Endothelial cell of umbilical vein (primary cell): Measurements from ENCODE around the gene EMCN. TPM values are rescaled to one million over a fixed set of nuclear protein-coding genes. Genes with fewer than 3 reads are reported as not detected.

Experiments
- BruUV-seq: library from RNA; stranded (reverse); fragments of 400-500 nt; replicated peaks from 2 replicates; lab custom pipeline; 2021; lab: Mats Ljungman, UMichigan
- CTCF ChIA-PET: fragments of 300-600, 350-600 bp; sonication (Branson Sonifier 250); formaldehyde crosslinking; loops from one replicate; lab custom pipeline; 2021; ENCODE audit warnings: antibody characterized with exemption, inconsistent platforms; lab: Charles Lee
- POLR2A ChIA-PET: fragments of 300-600, 350-600 bp; sonication (Branson Sonifier 250); formaldehyde crosslinking; loops from one replicate; lab custom pipeline; 2021; ENCODE audit warnings: antibody characterized with exemption, inconsistent platforms; lab: Charles Lee
- DNase-seq: peaks from one replicate; pipeline ENCODE4 v3.0.0-alpha.2; 2011; ENCODE audit warnings: low read depth, low spot score
- FAIRE-seq: peaks from 2 replicates; lab custom pipeline; 2011; peaks lifted over from hg19 to GRCh38; lab: Jason Lieb, UNC
- H2AFZ ChIP-seq: 2 replicates; pipeline ENCODE4 v1.6.0; 2012; ENCODE audit warnings: low read depth, low read length, control low read depth, inconsistent platforms
- H3K27ac ChIP-seq: 2 replicates; pipeline ENCODE4 v1.5.1; 2011; ENCODE audit warnings: low read depth, mild to moderate bottlenecking, control low read depth, low read length, moderate library complexity; ENCODE audit not compliant: insufficient read depth
- H3K27me3 ChIP-seq, 2 experiments: 2 replicates each; pipeline versions ENCODE4 v1.6.0 to v1.6.1; 2011; ENCODE audit warnings: low read length in 2 of 2, mixed read lengths in 1 of 2; ENCODE audit not compliant: control insufficient read depth in 2 of 2, insufficient read depth in 2 of 2
- H3K36me3 ChIP-seq, 2 experiments: 2 replicates in 1 of 2; 3 replicates in 1 of 2; pipeline ENCODE4 v1.5.1; 2011; ENCODE audit warnings: low read length in 2 of 2, mild to moderate bottlenecking in 1 of 2, moderate library complexity in 1 of 2; ENCODE audit not compliant: control insufficient read depth in 2 of 2, insufficient read depth in 2 of 2; ENCODE audit errors: extremely low read depth in 1 of 2
- H3K4me1 ChIP-seq: 3 replicates; pipeline ENCODE4 v1.5.1; 2011; ENCODE audit warnings: mild to moderate bottlenecking, low read length; ENCODE audit not compliant: control insufficient read depth, insufficient read depth; ENCODE audit errors: extremely low read depth
- H3K4me2 ChIP-seq: 2 replicates; pipeline ENCODE4 v1.6.1; 2011; ENCODE audit warnings: low read length, control low read depth, mixed read lengths; ENCODE audit not compliant: insufficient read depth
- H3K4me3 ChIP-seq, 3 experiments: fragments of 200-600 bp in 1 of 3; sonication (generic), shearing (Covaris generic) in 1 of 3; replicated peaks in 1 of 3; 2 replicates each; pipeline ENCODE4 v1.5.1; 2011 to 2016; ENCODE audit warnings: control low read depth in 3 of 3, low read length in 3 of 3, mild to moderate bottlenecking in 2 of 3, inconsistent platforms in 1 of 3, low read depth in 1 of 3, moderate library complexity in 1 of 3; ENCODE audit not compliant: insufficient read depth in 1 of 3
- H3K79me2 ChIP-seq: 2 replicates; pipeline ENCODE4 v1.6.0; 2012; ENCODE audit warnings: low read length, inconsistent platforms; ENCODE audit not compliant: control insufficient read depth, insufficient read depth
- H3K9ac ChIP-seq: replicated peaks from 2 replicates; pipeline ENCODE3; 2011; ENCODE audit warnings: low read length, control low read depth; ENCODE audit not compliant: insufficient read depth; ENCODE audit errors: extremely low read depth
- H3K9me1 ChIP-seq: replicated peaks from 3 replicates; pipeline ENCODE4 v1.6.0; 2011; ENCODE audit warnings: mild to moderate bottlenecking, low read length; ENCODE audit not compliant: control insufficient read depth, insufficient read depth; ENCODE audit errors: extremely low read depth
- H3K9me3 ChIP-seq: replicated peaks from 2 replicates; pipeline ENCODE4 v1.5.1; 2012; ENCODE audit warnings: low read length, inconsistent platforms; ENCODE audit not compliant: control insufficient read depth, insufficient read depth
- H4K20me1 ChIP-seq: replicated peaks from 2 replicates; pipeline ENCODE3; 2011; ENCODE audit warnings: mild to moderate bottlenecking, low read length; ENCODE audit not compliant: control insufficient read depth, insufficient read depth; ENCODE audit errors: extremely low read depth
- CTCF ChIP-seq, 2 donors: IDR thresholded peaks; 1 replicate in 1 of 2; 2 replicates in 1 of 2; pipeline ENCODE4 v1.5.1; 2011; ENCODE audit warnings: low read length in 2 of 2, mild to moderate bottlenecking in 2 of 2, moderate library complexity in 2 of 2, control low read depth in 1 of 2, inconsistent platforms in 1 of 2, low read depth in 1 of 2; ENCODE audit not compliant: insufficient read depth in 1 of 2; ENCODE audit errors: extremely low read depth in 1 of 2
- EZH2 ChIP-seq: IDR thresholded peaks from 2 replicates; pipeline ENCODE4 v1.6.1; 2012; ENCODE audit warnings: borderline replicate concordance, low read depth, mild to moderate bottlenecking, moderate library complexity, low read length, inconsistent platforms; ENCODE audit not compliant: severe bottlenecking
- FOS ChIP-seq: IDR thresholded peaks from 2 replicates; pipeline ENCODE4 v1.6.1; 2011; ENCODE audit warnings: mild to moderate bottlenecking, low read length, moderate library complexity, borderline replicate concordance; ENCODE audit not compliant: insufficient read depth
- GATA2 ChIP-seq: IDR thresholded peaks from 2 replicates; pipeline ENCODE4 v1.7.0; 2011; ENCODE audit warnings: low read depth, mild to moderate bottlenecking, moderate library complexity, mixed read lengths, low read length; ENCODE audit not compliant: insufficient read length, insufficient read depth
- JUN ChIP-seq: IDR thresholded peaks from 2 replicates; pipeline ENCODE4 v1.6.1; 2011; ENCODE audit warnings: borderline replicate concordance, low read depth; ENCODE audit not compliant: insufficient read length, insufficient read depth
- MAX ChIP-seq: IDR thresholded peaks from 2 replicates; pipeline ENCODE4 v1.6.1; 2011; ENCODE audit not compliant: insufficient read depth, insufficient read length
- MYC ChIP-seq: IDR thresholded peaks from one replicate; pipeline ENCODE4 v1.6.1; 2011; ENCODE audit warnings: mild to moderate bottlenecking, low read depth, low read length
- POLR2A ChIP-seq: IDR thresholded peaks from 2 replicates; pipeline ENCODE4 v1.6.1; 2012; ENCODE audit warnings: low read depth, mild to moderate bottlenecking, control low read depth, low read length
- POLR2AphosphoS5 ChIP-seq: IDR thresholded peaks from 2 replicates; pipeline ENCODE4 v1.6.1; 2012; ENCODE audit warnings: low read depth, mild to moderate bottlenecking, control low read depth, low read length, moderate library complexity; ENCODE audit not compliant: insufficient read depth
- dilution Hi-C: fragments of 300-500 bp; cut with MboI; formaldehyde crosslinking; loops from one replicate; pipeline ENCODE4 v1.15.0; 2019; ENCODE audit warnings: low sequenced_read_pairs; ENCODE audit not compliant: extremely low pct_ligation_motif_present
- intact Hi-C: fragments of 100-400 bp; cut with micrococcal nuclease; formaldehyde crosslinking; loops from one replicate; pipeline ENCODE4 v1.10.0; 2022
- polyA plus RNA-seq, 4 experiments: library from polyadenylated mRNA; depleted of rRNA in 3 of 4; stranded (reverse) in 3 of 4; unstranded in 1 of 4; fragments of >200 nt; gene quantifications; 2 replicates each; pipeline versions ENCODE4 v1.2.1 to v1.2.3, GENCODE V29; 2011 to 2012; ENCODE audit warnings: missing spikeins in 1 of 4
- total RNA-seq: library from RNA; stranded (reverse); gene quantifications from 2 replicates; pipeline ENCODE4 v1.2.3, GENCODE V29; 2021

The EMCN gene
- total and polyA plus RNA-seq, 2 donors (not counting 3 experiments of a cell fraction or from before 2014, with no cell fraction given): 51.6 to 97.3 TPM

- no peaks in the 10 kb centered on the region for H3K4me1 ChIP-seq
- FAIRE-seq: no peak
- POLR2A ChIA-PET: no interaction called here
- no peak overlapping the region for H3K4me2 ChIP-seq
- dilution Hi-C loops (no loop called here), intact Hi-C loops (no loop called here)
- no peaks in the 10 kb centered on the region for H3K9me3 ChIP-seq
- CTCF ChIA-PET: interaction anchor here (1.1 to 1.9 kb wide), 3 partner anchors 11 to 19 kb away, joined by 3 to 6 read pairs (median 5); no protein-coding TSS in a partner anchor
- no peaks in the 10 kb centered on the region for H3K9me1 ChIP-seq
- H3K79me2 ChIP-seq: no peaks in the 10 kb centered on the region
- H3K36me3 ChIP-seq: no peaks in the 10 kb centered on the region
- H3K9ac ChIP-seq: no peak overlapping the region
- H3K27me3 ChIP-seq: no peaks in the 10 kb centered on the region
- H3K27ac ChIP-seq: no peak overlapping the region
- BruUV-seq: no TSS peak
- no peak overlapping the region for H3K4me3 ChIP-seq
- no peak overlapping the region for H2AFZ ChIP-seq
- DNase-seq: no peak
- no peaks in the 10 kb centered on the region for H4K20me1 ChIP-seq
- no peak for TF ChIP-seq POLR2AphosphoS5
- no peak for TF ChIP-seq FOS
- TF ChIP-seq CTCF (IDR thresholded peaks at IDR 0.05; ENCODE audit: extremely low read depth in 1 of 2, insufficient read depth in 1 of 2, low read depth in 1 of 2, low read length in 2 of 2): no peak
- TF ChIP-seq JUN: no peak
- no peak for TF ChIP-seq MYC
- TF ChIP-seq EZH2: no peak
- TF ChIP-seq GATA2: no peak
- no peak for TF ChIP-seq POLR2A
- TF ChIP-seq MAX: no peak
These were observed 126.0 kb downstream of the EMCN start for GRCh38 chr4:100391863-100392262.
